GM12878 (cell line): ENCODE results near the gene POFUT2. TPM values are rescaled to one million over a fixed set of nuclear protein-coding genes. Genes with fewer than 3 reads are reported as not detected.

Experiments
- ATAC-seq: fragments of 200-7000 bp; cut with Tn5 transposase; 3 replicates; pipeline ENCODE4 v1.9.1; 2020; ENCODE audit warnings: mild to moderate bottlenecking, moderate library complexity
- BruUV-seq: library from RNA; stranded (reverse); fragments of 400-500 nt; replicated peaks from 2 replicates; lab custom pipeline; 2021; lab: Mats Ljungman, UMichigan
- CTCF ChIA-PET: fragments of 300-600 bp; sonication (Branson Sonifier 250); formaldehyde crosslinking; extraction: SDS; loops from one replicate; lab custom pipeline; 2021; ENCODE audit warnings: inconsistent platforms; lab: Yijun Ruan, JAX
- POLR2A ChIA-PET: fragments of 350-600 bp; formaldehyde crosslinking; extraction: SDS; loops from one replicate; lab custom pipeline; 2021; ENCODE audit warnings: inconsistent platforms; lab: Charles Lee
- RAD21 ChIA-PET: fragments of 300-600 bp; sonication (Branson Sonifier 250); formaldehyde crosslinking; loops from one replicate; lab custom pipeline; 2023; ENCODE audit warnings: antibody characterized with exemption; ENCODE audit not compliant: unreplicated experiment; lab: Charles Lee
- SMC1A ChIA-PET: fragments of 300-600 bp; sonication (Branson Sonifier 250); formaldehyde crosslinking; loops from one replicate; lab custom pipeline; 2023; ENCODE audit not compliant: unreplicated experiment, uncharacterized antibody; lab: Charles Lee
- DNase-seq: peaks from one replicate; pipeline ENCODE4 v3.0.0-alpha.2; 2011; ENCODE audit warnings: low read depth, low spot score
- FAIRE-seq: peaks from 3 replicates; lab custom pipeline; 2011; peaks lifted over from hg19 to GRCh38; lab: Jason Lieb, UNC
- H2AFZ ChIP-seq: 2 replicates; pipeline ENCODE4 v1.6.0; 2011; ENCODE audit warnings: low read depth, low read length, control low read depth; ENCODE audit not compliant: control insufficient read depth
- H3K27ac ChIP-seq: 2 replicates; pipeline ENCODE4 v1.5.1; 2011; ENCODE audit warnings: control low read depth; ENCODE audit not compliant: control insufficient read depth, insufficient read depth
- H3K27me3 ChIP-seq, 2 experiments: replicated peaks in 1 of 2; 2 replicates each; pipeline versions ENCODE4 v1.6.0 to v1.6.1; 2011; ENCODE audit warnings: low read length in 1 of 2; ENCODE audit not compliant: control insufficient read depth in 2 of 2, insufficient read depth in 2 of 2
- H3K36me3 ChIP-seq, 2 experiments: 2 replicates each; pipeline ENCODE4 v1.5.1; 2011; ENCODE audit warnings: low read length in 1 of 2; ENCODE audit not compliant: control insufficient read depth in 2 of 2, insufficient read depth in 2 of 2
- H3K4me1 ChIP-seq: 2 replicates; pipeline ENCODE4 v1.6.1; 2011; ENCODE audit warnings: mild to moderate bottlenecking, low read length, moderate library complexity, mixed read lengths; ENCODE audit not compliant: control insufficient read depth, insufficient read depth
- H3K4me2 ChIP-seq: 2 replicates; pipeline ENCODE4 v1.6.0; 2011; ENCODE audit warnings: control low read depth; ENCODE audit not compliant: control insufficient read depth, insufficient read depth
- H3K4me3 ChIP-seq: fragments of 200-600 bp; sonication (generic); 2 replicates; pipeline ENCODE4 v1.5.1; 2016
- H3K79me2 ChIP-seq: 2 replicates; pipeline ENCODE4 v1.6.0; 2011; ENCODE audit warnings: low read length; ENCODE audit not compliant: control insufficient read depth, insufficient read depth
- H3K9ac ChIP-seq: 2 replicates; pipeline ENCODE4 v1.8.0; 2011; ENCODE audit warnings: low read length, control low read depth, mixed read lengths; ENCODE audit not compliant: control insufficient read depth, insufficient read depth
- H3K9me3 ChIP-seq: replicated peaks from 3 replicates; pipeline ENCODE4 v1.5.1; 2011; ENCODE audit warnings: mild to moderate bottlenecking, low read length; ENCODE audit not compliant: control insufficient read depth, insufficient read depth
- H4K20me1 ChIP-seq: 2 replicates; pipeline ENCODE4 v1.6.0; 2011; ENCODE audit not compliant: control insufficient read depth, insufficient read depth
- EP300 ChIP-seq, 2 experiments: fragments of 150-350 bp in 1 of 2; IDR thresholded peaks; 2 replicates each; pipeline ENCODE4 v1.6.1; 2011 to 2012; ENCODE audit warnings: low read depth in 2 of 2, low read length in 2 of 2, borderline replicate concordance in 1 of 2, improper control_type of control experiment in 1 of 2, inconsistent platforms in 1 of 2; ENCODE audit not compliant: control insufficient read depth in 1 of 2
- PML ChIP-seq: IDR thresholded peaks from 2 replicates; pipeline ENCODE4 v1.6.1; 2012; ENCODE audit warnings: low read length, inconsistent platforms
- RAD21 ChIP-seq: IDR thresholded peaks from 2 replicates; pipeline ENCODE4 v1.6.1; 2011; ENCODE audit warnings: mild to moderate bottlenecking, low read depth, low read length, moderate library complexity; ENCODE audit not compliant: insufficient read depth
- WGBS: methylation state at CpG from one replicate; pipeline ENCODE4 v1.1.6; 2016; ENCODE audit warnings: low lambda C conversion rate; ENCODE audit not compliant: insufficient replicate concordance, insufficient coverage; ENCODE audit errors: missing lambda C conversion rate; 5-methylcytosine and 5-hydroxymethylcytosine counted together
- in situ Hi-C: fragments of 300-500 bp; cut with MboI; formaldehyde crosslinking; loops from 9 replicates; pipeline ENCODE4 v1.14.3; 2018; ENCODE audit warnings: mixed read lengths
- intact Hi-C: fragments of 100-400 bp; cut with micrococcal nuclease; formaldehyde crosslinking; loops from one replicate; pipeline ENCODE4 v1.14.2; 2022; ENCODE audit not compliant: unreplicated experiment
- polyA plus RNA-seq, 11 experiments: library from polyadenylated mRNA; depleted of rRNA in 4 of 11; unstranded in 6 of 11; stranded (reverse) in 5 of 11; fragments of >200 nt; fragmentation: Nextera tagmentation in 4 of 11; fragmentation: Illumina TruSeq in 1 of 11; extraction: Ambion mirVana in 4 of 11; extraction: Trizol in 1 of 11; gene quantifications; 1 replicate in 1 of 11; 2 replicates in 10 of 11; pipeline versions ENCODE4 v1.2.1 to v1.2.3, GENCODE V29; 2011 to 2016; ENCODE audit warnings: inconsistent platforms in 2 of 11, missing spikeins in 2 of 11, low read depth in 1 of 11
- total RNA-seq, 4 experiments: library from RNA; depleted of rRNA in 3 of 4; stranded (reverse); fragments of >200 nt in 3 of 4; fragmentation: Illumina TruSeq in 1 of 4; extraction: Trizol in 1 of 4; gene quantifications; 2 replicates each; pipeline versions ENCODE4 v1.2.1 to v1.2.3, GENCODE V29; 2013 to 2021
- TF ChIP-seq, protein P1 (sequence below): IDR thresholded peaks from 2 replicates; pipeline ENCODE4 v1.6.1; 2011; ENCODE audit warnings: borderline replicate concordance, low read depth, mild to moderate bottlenecking, moderate library complexity, mixed read lengths, low read length; ENCODE audit not compliant: insufficient read depth; ENCODE audit errors: extremely low read length
- TF ChIP-seq, protein P2 (sequence below): fragments of 450-650 bp; IDR thresholded peaks from 2 replicates; pipeline ENCODE4 v1.6.1; 2018; ENCODE audit warnings: mild to moderate bottlenecking, low read depth, moderate library complexity; ENCODE audit not compliant: partially characterized antibody
- TF ChIP-seq, protein P3 (sequence below): fragments of 450-650 bp; conservative IDR thresholded peaks from 2 replicates; pipeline ENCODE4 v1.6.1; 2017; ENCODE audit warnings: mild to moderate bottlenecking, moderate library complexity

The POFUT2 gene
- total and polyA plus RNA-seq, 10 of the 15 experiments (the other 5 are each of a cell fraction or from before 2014, with no cell fraction given): 1.2 to 15.1 (median 6.8) TPM

DNA sequence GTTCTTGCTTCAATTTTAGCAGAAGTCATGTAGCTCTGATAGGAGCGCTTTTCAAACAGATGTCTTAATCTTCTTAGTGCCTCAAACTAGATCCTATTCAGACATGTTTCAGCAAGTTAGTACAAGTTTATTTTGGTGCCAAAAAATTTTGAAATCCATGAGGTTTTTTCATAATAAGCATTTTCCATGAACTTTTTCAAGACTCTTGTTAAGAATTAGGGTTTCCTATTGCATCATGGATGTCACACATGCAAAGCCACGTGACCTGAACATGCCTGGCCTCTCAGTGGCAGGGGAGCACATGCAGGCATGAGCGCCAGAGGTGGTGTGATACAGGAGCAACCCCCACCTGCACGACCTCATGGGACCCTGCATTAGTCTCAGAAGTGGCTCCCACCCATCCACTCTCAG is 67.6 kb downstream of the POFUT2 start:
- ChIA-PET RAD21 (no interaction called here), SMC1A (no interaction called here), POLR2A (no interaction called here), CTCF (no interaction called here)
- TF ChIP-seq, protein P1, sequence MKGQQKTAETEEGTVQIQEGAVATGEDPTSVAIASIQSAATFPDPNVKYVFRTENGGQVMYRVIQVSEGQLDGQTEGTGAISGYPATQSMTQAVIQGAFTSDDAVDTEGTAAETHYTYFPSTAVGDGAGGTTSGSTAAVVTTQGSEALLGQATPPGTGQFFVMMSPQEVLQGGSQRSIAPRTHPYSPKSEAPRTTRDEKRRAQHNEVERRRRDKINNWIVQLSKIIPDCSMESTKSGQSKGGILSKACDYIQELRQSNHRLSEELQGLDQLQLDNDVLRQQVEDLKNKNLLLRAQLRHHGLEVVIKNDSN: peak; percentile 30
- TF ChIP-seq RAD21: no peak
- BruUV-seq: no TSS peak
- no peak overlapping the region for H3K4me2 ChIP-seq
- H3K4me3 ChIP-seq: no peak overlapping the region
- DNase-seq (no peak), ATAC-seq (no peak), FAIRE-seq (no peak)
- H3K9me3 ChIP-seq: peaks cover 4% of the 10 kb centered on the region; the same call in 2 of the 3 replicates
- no peak overlapping the region for H3K9ac ChIP-seq
- no peaks in the 10 kb centered on the region for H3K36me3 ChIP-seq
- no peak overlapping the region for H2AFZ ChIP-seq
- H3K4me1 ChIP-seq: no peaks in the 10 kb centered on the region
- in situ Hi-C loops: no loop called here
- intact Hi-C loops: no loop called here
- WGBS: 36% methylated on average over 4 of the region's 4 CpGs
- no peaks in the 10 kb centered on the region for H4K20me1 ChIP-seq
- H3K27ac ChIP-seq: no peak overlapping the region
- H3K79me2 ChIP-seq: no peaks in the 10 kb centered on the region
- no peaks in the 10 kb centered on the region for H3K27me3 ChIP-seq

DNA sequence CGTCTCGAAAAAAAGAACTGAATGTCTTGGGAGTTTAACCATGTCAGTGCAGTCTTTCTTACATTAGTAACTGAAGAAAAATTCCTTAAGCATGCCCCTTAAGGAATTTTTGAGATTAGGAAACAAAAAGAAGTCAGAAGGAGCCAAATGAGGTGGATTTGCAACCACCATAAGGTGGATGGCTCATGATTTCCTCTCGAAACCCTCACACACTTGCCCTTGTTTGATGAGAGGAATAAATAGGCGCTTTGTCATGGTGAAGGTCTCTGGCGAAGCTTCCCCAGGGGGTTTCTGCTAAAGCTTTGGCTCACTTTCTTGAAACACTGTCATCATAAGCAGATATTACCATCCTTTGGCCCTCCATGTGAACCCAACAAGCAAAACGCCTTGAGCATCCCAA is 68.2 kb downstream of the POFUT2 start:
- Histone ChIP-seq H2AFZ (no peak overlapping the region), H3K9ac (no peak overlapping the region), H4K20me1 (no peaks in the 10 kb centered on the region), H3K4me1 (no peaks in the 10 kb centered on the region), H3K27ac (no peak overlapping the region), H3K27me3 (no peaks in the 10 kb centered on the region), H3K79me2 (no peaks in the 10 kb centered on the region), H3K4me2 (no peak overlapping the region), H3K9me3 (peaks cover 4% of the 10 kb centered on the region; the same call in 2 of the 3 replicates), H3K4me3 (no peak overlapping the region), H3K36me3 (no peaks in the 10 kb centered on the region)
- 52% methylated on average over 6 of the region's 6 CpGs for WGBS
- BruUV-seq: no TSS peak
- in situ Hi-C loops: no loop called here
- SMC1A ChIA-PET: no interaction called here
- POLR2A ChIA-PET: no interaction called here
- ATAC-seq (no peak), DNase-seq (no peak), FAIRE-seq (no peak)
- RAD21 ChIA-PET: no interaction called here
- CTCF ChIA-PET: interaction anchor here (0.6 kb wide), 1 partner anchor 95 kb away, joined by 3 read pairs; no protein-coding TSS in a partner anchor
- intact Hi-C loops: no loop called here
- no peak for TF ChIP-seq PML
- TF ChIP-seq EP300 (IDR thresholded peaks at IDR 0.05; ENCODE audit: borderline replicate concordance in 1 of 2, control insufficient read depth in 1 of 2, low read depth in 2 of 2, low read length in 2 of 2): no peak
- TF ChIP-seq, protein P2, sequence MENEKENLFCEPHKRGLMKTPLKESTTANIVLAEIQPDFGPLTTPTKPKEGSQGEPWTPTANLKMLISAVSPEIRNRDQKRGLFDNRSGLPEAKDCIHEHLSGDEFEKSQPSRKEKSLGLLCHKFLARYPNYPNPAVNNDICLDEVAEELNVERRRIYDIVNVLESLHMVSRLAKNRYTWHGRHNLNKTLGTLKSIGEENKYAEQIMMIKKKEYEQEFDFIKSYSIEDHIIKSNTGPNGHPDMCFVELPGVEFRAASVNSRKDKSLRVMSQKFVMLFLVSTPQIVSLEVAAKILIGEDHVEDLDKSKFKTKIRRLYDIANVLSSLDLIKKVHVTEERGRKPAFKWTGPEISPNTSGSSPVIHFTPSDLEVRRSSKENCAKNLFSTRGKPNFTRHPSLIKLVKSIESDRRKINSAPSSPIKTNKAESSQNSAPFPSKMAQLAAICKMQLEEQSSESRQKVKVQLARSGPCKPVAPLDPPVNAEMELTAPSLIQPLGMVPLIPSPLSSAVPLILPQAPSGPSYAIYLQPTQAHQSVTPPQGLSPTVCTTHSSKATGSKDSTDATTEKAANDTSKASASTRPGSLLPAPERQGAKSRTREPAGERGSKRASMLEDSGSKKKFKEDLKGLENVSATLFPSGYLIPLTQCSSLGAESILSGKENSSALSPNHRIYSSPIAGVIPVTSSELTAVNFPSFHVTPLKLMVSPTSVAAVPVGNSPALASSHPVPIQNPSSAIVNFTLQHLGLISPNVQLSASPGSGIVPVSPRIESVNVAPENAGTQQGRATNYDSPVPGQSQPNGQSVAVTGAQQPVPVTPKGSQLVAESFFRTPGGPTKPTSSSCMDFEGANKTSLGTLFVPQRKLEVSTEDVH: no peak
- TF ChIP-seq, protein P3, sequence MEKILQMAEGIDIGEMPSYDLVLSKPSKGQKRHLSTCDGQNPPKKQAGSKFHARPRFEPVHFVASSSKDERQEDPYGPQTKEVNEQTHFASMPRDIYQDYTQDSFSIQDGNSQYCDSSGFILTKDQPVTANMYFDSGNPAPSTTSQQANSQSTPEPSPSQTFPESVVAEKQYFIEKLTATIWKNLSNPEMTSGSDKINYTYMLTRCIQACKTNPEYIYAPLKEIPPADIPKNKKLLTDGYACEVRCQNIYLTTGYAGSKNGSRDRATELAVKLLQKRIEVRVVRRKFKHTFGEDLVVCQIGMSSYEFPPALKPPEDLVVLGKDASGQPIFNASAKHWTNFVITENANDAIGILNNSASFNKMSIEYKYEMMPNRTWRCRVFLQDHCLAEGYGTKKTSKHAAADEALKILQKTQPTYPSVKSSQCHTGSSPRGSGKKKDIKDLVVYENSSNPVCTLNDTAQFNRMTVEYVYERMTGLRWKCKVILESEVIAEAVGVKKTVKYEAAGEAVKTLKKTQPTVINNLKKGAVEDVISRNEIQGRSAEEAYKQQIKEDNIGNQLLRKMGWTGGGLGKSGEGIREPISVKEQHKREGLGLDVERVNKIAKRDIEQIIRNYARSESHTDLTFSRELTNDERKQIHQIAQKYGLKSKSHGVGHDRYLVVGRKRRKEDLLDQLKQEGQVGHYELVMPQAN: no peak
